ENCODE results near the gene POLR3A.

- TF ChIP-seq CTCF (conservative IDR thresholded peaks at IDR 0.05 in 1 of 2, IDR thresholded peaks at IDR 0.05 in 1 of 2; ENCODE audit: low read depth in 1 of 2, low read length in 2 of 2): no peak
- TF ChIP-seq EZH2 (IDR thresholded peaks at IDR 0.05; ENCODE audit: low read length, missing control alignments): no peak
Observed at GRCh38 chr10:78049851-78050250, 20.5 kb upstream of the POLR3A start.

Data from fibroblast of lung (primary cell).